Keratinocyte (primary cell): ENCODE data around the gene SEC63.

ENCODE experiments used
- CTCF ChIP-seq, 3 experiments: IDR thresholded peaks in 1 of 3; conservative IDR thresholded peaks in 1 of 3; optimal IDR thresholded peaks in 1 of 3; 2 replicates in 2 of 3; 3 replicates in 1 of 3; pipeline versions ENCODE3 to v1.5.1; 2011; ENCODE audit warnings: low read length in 3 of 3, mild to moderate bottlenecking in 3 of 3, moderate library complexity in 2 of 3, control low read depth in 1 of 3, inconsistent platforms in 1 of 3; ENCODE audit not compliant: insufficient read depth in 2 of 3; ENCODE audit errors: extremely low read depth in 1 of 3
- EZH2 ChIP-seq: IDR thresholded peaks from one replicate; pipeline ENCODE4 v1.6.1; 2012; ENCODE audit warnings: inconsistent platforms, mild to moderate bottlenecking, low read length, moderate library complexity

GRCh38 chr6:107830060-107830459 is 127.9 kb downstream of the SEC63 start:
- TF ChIP-seq CTCF (optimal IDR thresholded peaks at IDR 0.05 in 1 of 3, IDR thresholded peaks at IDR 0.05 in 1 of 3, conservative IDR thresholded peaks at IDR 0.05 in 1 of 3; ENCODE audit: extremely low read depth in 1 of 3, insufficient read depth in 2 of 3, low read length in 3 of 3): no peak
- no peak for TF ChIP-seq EZH2
